HEK293 (cell line): Measurements from ENCODE around the gene PHEX.

Experiments used
- CTCF ChIA-PET: fragments of 350-600 bp; formaldehyde crosslinking; extraction: SDS; loops from one replicate; lab custom pipeline; 2021; ENCODE audit warnings: antibody characterized with exemption; lab: Yijun Ruan, JAX
- POLR2A ChIA-PET: fragments of 300-600 bp; formaldehyde crosslinking; extraction: SDS; loops from one replicate; lab custom pipeline; 2020; ENCODE audit warnings: antibody characterized with exemption, inconsistent platforms; lab: Yijun Ruan, JAX
- H3K27ac ChIP-seq: fragments of 200-500 bp; sonication (Bioruptor generic); 2 replicates; pipeline ENCODE4 v1.5.1; 2014; ENCODE audit warnings: low read depth, low read length, control low read depth, inconsistent platforms; ENCODE audit errors: extremely low read depth
- H3K36me3 ChIP-seq, 2 experiments: fragments of 200-500 bp in 1 of 2; sonication (Bioruptor generic) in 1 of 2; 1 replicate in 1 of 2; 2 replicates in 1 of 2; pipeline ENCODE4 v1.5.1; 2014 to 2017; ENCODE audit warnings: inconsistent platforms in 2 of 2, low read length in 2 of 2; ENCODE audit not compliant: control insufficient read depth in 2 of 2, insufficient read depth in 1 of 2
- H3K4me1 ChIP-seq: fragments of 200-500 bp; sonication (Bioruptor generic); 2 replicates; pipeline ENCODE4 v1.5.1; 2014; ENCODE audit warnings: mild to moderate bottlenecking, low read length, inconsistent platforms; ENCODE audit not compliant: control insufficient read depth, insufficient read depth
- H3K4me3 ChIP-seq: 2 replicates; pipeline ENCODE4 v1.5.1; 2011; ENCODE audit warnings: low read depth, mild to moderate bottlenecking, control low read depth, low read length, moderate library complexity
- H3K9me3 ChIP-seq: fragments of 200-500 bp; sonication (Bioruptor generic); 2 replicates; pipeline ENCODE4 v1.5.1; 2014; ENCODE audit warnings: low read depth, low read length, inconsistent platforms; ENCODE audit not compliant: control insufficient read depth, insufficient read depth
- BCL11A ChIP-seq: fragments of 450-650 bp; formaldehyde crosslinking; IDR thresholded peaks from 2 replicates; pipeline ENCODE4 v1.5.1; 2016; ENCODE audit warnings: low read depth, missing biosample characterization, missing genetic modification characterization
- KLF8 ChIP-seq: fragments of 450-650 bp; formaldehyde crosslinking; IDR thresholded peaks from 2 replicates; pipeline ENCODE4 v1.5.1; 2016; ENCODE audit warnings: missing biosample characterization, missing genetic modification characterization
- KLF9 ChIP-seq: fragments of 450-650 bp; formaldehyde crosslinking; IDR thresholded peaks from 2 replicates; pipeline ENCODE4 v1.5.1; 2016; ENCODE audit warnings: missing biosample characterization, missing genetic modification characterization, low read depth
- PRDM10 ChIP-seq: fragments of 450-650 bp; formaldehyde crosslinking; IDR thresholded peaks from 2 replicates; pipeline ENCODE4 v1.5.1; 2016; ENCODE audit warnings: missing biosample characterization, missing genetic modification characterization
- REPIN1 ChIP-seq: fragments of 450-650 bp; formaldehyde crosslinking; IDR thresholded peaks from 2 replicates; pipeline ENCODE4 v1.5.1; 2017; ENCODE audit warnings: missing biosample characterization, missing genetic modification characterization, low read depth
- ZBTB7A ChIP-seq: fragments of 450-650 bp; formaldehyde crosslinking; IDR thresholded peaks from 2 replicates; pipeline ENCODE4 v1.5.1; 2016; ENCODE audit warnings: low read depth, missing biosample characterization, missing genetic modification characterization
- ZFHX2 ChIP-seq: fragments of 450-650 bp; formaldehyde crosslinking; conservative IDR thresholded peaks from 2 replicates; pipeline ENCODE4 v1.5.1; 2016; ENCODE audit warnings: missing biosample characterization, missing genetic modification characterization
- ZFP69B ChIP-seq: fragments of 450-650 bp; formaldehyde crosslinking; IDR thresholded peaks from 2 replicates; pipeline ENCODE4 v1.5.1; 2016; ENCODE audit warnings: missing biosample characterization, missing genetic modification characterization
- ZNF133 ChIP-seq: fragments of 450-650 bp; formaldehyde crosslinking; IDR thresholded peaks from 2 replicates; pipeline ENCODE4 v1.5.1; 2016; ENCODE audit warnings: missing biosample characterization, missing genetic modification characterization
- ZNF138 ChIP-seq: fragments of 450-650 bp; formaldehyde crosslinking; IDR thresholded peaks from 2 replicates; pipeline ENCODE4 v1.5.1; 2016; ENCODE audit warnings: missing biosample characterization, missing genetic modification characterization, borderline replicate concordance
- ZNF214 ChIP-seq: fragments of 450-650 bp; formaldehyde crosslinking; IDR thresholded peaks from 2 replicates; pipeline ENCODE4 v1.5.1; 2017; ENCODE audit warnings: missing biosample characterization, mild to moderate bottlenecking, missing genetic modification characterization, borderline replicate concordance
- ZNF416 ChIP-seq: fragments of 450-650 bp; formaldehyde crosslinking; IDR thresholded peaks from 2 replicates; pipeline ENCODE4 v1.5.1; 2016; ENCODE audit warnings: missing biosample characterization, missing genetic modification characterization
- ZNF658 ChIP-seq: fragments of 450-650 bp; formaldehyde crosslinking; IDR thresholded peaks from 2 replicates; pipeline ENCODE4; 2016; ENCODE audit warnings: missing biosample characterization, missing genetic modification characterization
- ZNF660 ChIP-seq: fragments of 450-650 bp; IDR thresholded peaks from 2 replicates; pipeline ENCODE4 v1.5.1; 2018; ENCODE audit warnings: missing biosample characterization, mild to moderate bottlenecking, missing genetic modification characterization
- ZNF791 ChIP-seq: fragments of 450-650 bp; formaldehyde crosslinking; IDR thresholded peaks from 2 replicates; pipeline ENCODE4 v1.5.1; 2016; ENCODE audit warnings: missing biosample characterization, missing genetic modification characterization
- TF ChIP-seq, protein P1 (sequence below): fragments of 450-650 bp; formaldehyde crosslinking; IDR thresholded peaks from 2 replicates; pipeline ENCODE4 v1.5.0; 2017; ENCODE audit warnings: missing biosample characterization, missing genetic modification characterization, borderline replicate concordance
- TF ChIP-seq, protein P2 (sequence below): fragments of 450-650 bp; formaldehyde crosslinking; IDR thresholded peaks from 2 replicates; pipeline ENCODE4 v1.5.1; 2016; ENCODE audit warnings: missing biosample characterization, missing genetic modification characterization
- TF ChIP-seq, protein P3 (sequence below): fragments of 450-650 bp; formaldehyde crosslinking; IDR thresholded peaks from 2 replicates; pipeline ENCODE4 v1.5.1; 2016; ENCODE audit warnings: missing biosample characterization, missing genetic modification characterization, low read depth

Gene PHEX

GRCh38 chrX:22004866-22005265, 27.3 kb upstream of the PHEX start:
- ChIA-PET CTCF (interaction anchor here (0.6 to 1.5 kb wide), 2 partner anchors 20 to 1188 kb away, joined by 3 to 7 read pairs; no protein-coding TSS in a partner anchor), POLR2A (no interaction called here)
- H3K27ac ChIP-seq = no peak overlapping the region
- H3K9me3 ChIP-seq = no peaks in the 10 kb centered on the region
- no peaks in the 10 kb centered on the region for H3K4me1 ChIP-seq
- TF ChIP-seq ZNF138 (no peak), ZNF133 (tag by site-specific recombination) (no peak), REPIN1 (tag by site-specific recombination) (no peak), ZBTB7A (tag by site-specific recombination) (no peak), ZFHX2 (tag by site-specific recombination) (no peak), ZFP69B (no peak), KLF8 (tag by site-specific recombination) (no peak), ZNF791 (no peak), PRDM10 (tag by site-specific recombination) (no peak), ZNF416 (tag by site-specific recombination) (no peak), BCL11A (tag by site-specific recombination) (no peak), ZNF214 (tag by site-specific recombination) (no peak), ZNF658 (tag by site-specific recombination) (no peak), KLF9 (tag by site-specific recombination) (no peak)
- TF ChIP-seq, protein P1, sequence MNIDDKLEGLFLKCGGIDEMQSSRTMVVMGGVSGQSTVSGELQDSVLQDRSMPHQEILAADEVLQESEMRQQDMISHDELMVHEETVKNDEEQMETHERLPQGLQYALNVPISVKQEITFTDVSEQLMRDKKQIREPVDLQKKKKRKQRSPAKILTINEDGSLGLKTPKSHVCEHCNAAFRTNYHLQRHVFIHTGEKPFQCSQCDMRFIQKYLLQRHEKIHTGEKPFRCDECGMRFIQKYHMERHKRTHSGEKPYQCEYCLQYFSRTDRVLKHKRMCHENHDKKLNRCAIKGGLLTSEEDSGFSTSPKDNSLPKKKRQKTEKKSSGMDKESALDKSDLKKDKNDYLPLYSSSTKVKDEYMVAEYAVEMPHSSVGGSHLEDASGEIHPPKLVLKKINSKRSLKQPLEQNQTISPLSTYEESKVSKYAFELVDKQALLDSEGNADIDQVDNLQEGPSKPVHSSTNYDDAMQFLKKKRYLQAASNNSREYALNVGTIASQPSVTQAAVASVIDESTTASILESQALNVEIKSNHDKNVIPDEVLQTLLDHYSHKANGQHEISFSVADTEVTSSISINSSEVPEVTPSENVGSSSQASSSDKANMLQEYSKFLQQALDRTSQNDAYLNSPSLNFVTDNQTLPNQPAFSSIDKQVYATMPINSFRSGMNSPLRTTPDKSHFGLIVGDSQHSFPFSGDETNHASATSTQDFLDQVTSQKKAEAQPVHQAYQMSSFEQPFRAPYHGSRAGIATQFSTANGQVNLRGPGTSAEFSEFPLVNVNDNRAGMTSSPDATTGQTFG (tag by site-specific recombination) = no peak
- TF ChIP-seq, protein P2, sequence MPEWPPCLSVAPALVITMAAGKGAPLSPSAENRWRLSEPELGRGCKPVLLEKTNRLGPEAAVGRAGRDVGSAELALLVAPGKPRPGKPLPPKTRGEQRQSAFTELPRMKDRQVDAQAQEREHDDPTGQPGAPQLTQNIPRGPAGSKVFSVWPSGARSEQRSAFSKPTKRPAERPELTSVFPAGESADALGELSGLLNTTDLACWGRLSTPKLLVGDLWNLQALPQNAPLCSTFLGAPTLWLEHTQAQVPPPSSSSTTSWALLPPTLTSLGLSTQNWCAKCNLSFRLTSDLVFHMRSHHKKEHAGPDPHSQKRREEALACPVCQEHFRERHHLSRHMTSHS (tag by site-specific recombination) = no peak
- TF ChIP-seq, protein P3, sequence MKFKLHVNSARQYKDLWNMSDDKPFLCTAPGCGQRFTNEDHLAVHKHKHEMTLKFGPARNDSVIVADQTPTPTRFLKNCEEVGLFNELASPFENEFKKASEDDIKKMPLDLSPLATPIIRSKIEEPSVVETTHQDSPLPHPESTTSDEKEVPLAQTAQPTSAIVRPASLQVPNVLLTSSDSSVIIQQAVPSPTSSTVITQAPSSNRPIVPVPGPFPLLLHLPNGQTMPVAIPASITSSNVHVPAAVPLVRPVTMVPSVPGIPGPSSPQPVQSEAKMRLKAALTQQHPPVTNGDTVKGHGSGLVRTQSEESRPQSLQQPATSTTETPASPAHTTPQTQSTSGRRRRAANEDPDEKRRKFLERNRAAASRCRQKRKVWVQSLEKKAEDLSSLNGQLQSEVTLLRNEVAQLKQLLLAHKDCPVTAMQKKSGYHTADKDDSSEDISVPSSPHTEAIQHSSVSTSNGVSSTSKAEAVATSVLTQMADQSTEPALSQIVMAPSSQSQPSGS = no peak
- H3K36me3 ChIP-seq = no peaks in the 10 kb centered on the region; a peak in 2 of 3 replicates
- H3K4me3 ChIP-seq = no peak overlapping the region

- no peak overlapping the region for H3K4me3 ChIP-seq
- no peak for TF ChIP-seq ZNF660
- TF ChIP-seq, all 188 proteins: peak for 0
- Histone ChIP-seq H3K27ac (no peak overlapping the region), H3K36me3 (no peaks in the 10 kb centered on the region), H3K4me1 (no peaks in the 10 kb centered on the region), H3K9me3 (no peaks in the 10 kb centered on the region)
- CTCF ChIA-PET = interaction anchor here (0.8 kb wide), 1 partner anchor 27 kb away, joined by 3 read pairs; no protein-coding TSS in a partner anchor
- POLR2A ChIA-PET = no interaction called here
These were observed 20.1 kb upstream of the PHEX start for GRCh38 chrX:22012051-22012450.
